GM12891 (cell line): ENCODE data around the gene PYGO1.

ENCODE experiments used
- PAX5 ChIP-seq: IDR thresholded peaks from 2 replicates; pipeline ENCODE4 v1.6.1; 2011; ENCODE audit warnings: low read length, moderate library complexity, mild to moderate bottlenecking; ENCODE audit not compliant: insufficient read depth, severe bottlenecking
- POLR2A ChIP-seq: IDR thresholded peaks from 2 replicates; pipeline ENCODE4 v1.6.1; 2011; ENCODE audit warnings: low read depth, low read length, control low read depth
- SPI1 ChIP-seq: IDR thresholded peaks from 2 replicates; pipeline ENCODE4 v1.6.1; 2011; ENCODE audit warnings: low read depth, low read length, control low read depth

- TF ChIP-seq SPI1 (no peak), POLR2A (no peak), PAX5 (no peak)
Measured at GRCh38 chr15:55632434-55632833, 44.3 kb upstream of the PYGO1 start.
